LNCAP (cell line): ENCODE results near the gene MRPL50.

Experiments
- CTCF ChIP-seq: fragments of 450-650 bp; IDR thresholded peaks from 2 replicates; pipeline ENCODE4 v1.5.1; 2017; ENCODE audit warnings: mild to moderate bottlenecking

The MRPL50 gene

GRCh38 chr9:101438523-101438922 is 40.1 kb upstream of the MRPL50 start:
- no peak for TF ChIP-seq CTCF

GRCh38 chr9:101437806-101438232 is 39.4 kb upstream of the MRPL50 start:
- TF ChIP-seq CTCF, result no peak

GRCh38 chr9:101435601-101436079 is 37.2 kb upstream of the MRPL50 start, which contains the start of gene ALDOB:
TSS of gene ALDOB (minus strand) at chr9:101435774. CDS start at chr9:101430887, 4,887 bp downstream.
- TF ChIP-seq CTCF, result no peak

GRCh38 chr9:101434998-101435397 is 36.6 kb upstream of the MRPL50 start:
- no peak for TF ChIP-seq CTCF

GRCh38 chr9:101433229-101433628 is 34.8 kb upstream of the MRPL50 start:
- TF ChIP-seq CTCF, result no peak

GRCh38 chr9:101432740-101433139 is 34.3 kb upstream of the MRPL50 start:
- TF ChIP-seq CTCF, result no peak

GRCh38 chr9:101432171-101432570 is 33.8 kb upstream of the MRPL50 start:
- no peak for TF ChIP-seq CTCF

GRCh38 chr9:101429736-101430135 is 31.3 kb upstream of the MRPL50 start:
- TF ChIP-seq CTCF, result no peak
